Keratinocyte (primary cell): ENCODE data around the gene ESRRB. TPM values are rescaled to one million over a fixed set of nuclear protein-coding genes. Genes with fewer than 3 reads are reported as not detected.

Experiments used
- DNase-seq: peaks from one replicate; pipeline ENCODE4 v3.0.0-alpha.2; 2011; ENCODE audit warnings: low read depth, missing footprints, low spot score
- FAIRE-seq: peaks from 2 replicates; lab custom pipeline; 2011; peaks lifted over from hg19 to GRCh38; lab: Jason Lieb, UNC
- H2AFZ ChIP-seq: 2 replicates; pipeline ENCODE4 v1.6.0; 2012; ENCODE audit warnings: low read length, control low read depth, inconsistent platforms; ENCODE audit not compliant: control insufficient read depth
- H3K27ac ChIP-seq: 2 replicates; pipeline ENCODE4 v1.5.1; 2011; ENCODE audit warnings: low read length; ENCODE audit not compliant: control insufficient read depth, insufficient read depth
- H3K27me3 ChIP-seq: 3 replicates; pipeline ENCODE4 v1.6.0; 2011; ENCODE audit warnings: low read length; ENCODE audit not compliant: control insufficient read depth, insufficient read depth; ENCODE audit errors: extremely low read depth
- H3K36me3 ChIP-seq, 2 experiments: 2 replicates in 1 of 2; 3 replicates in 1 of 2; pipeline ENCODE4 v1.5.1; 2011; ENCODE audit warnings: low read length in 2 of 2, mild to moderate bottlenecking in 1 of 2; ENCODE audit not compliant: control insufficient read depth in 2 of 2, insufficient read depth in 2 of 2; ENCODE audit errors: extremely low read depth in 1 of 2
- H3K4me1 ChIP-seq: 3 replicates; pipeline ENCODE4 v1.5.1; 2011; ENCODE audit warnings: low read length; ENCODE audit not compliant: control insufficient read depth, insufficient read depth; ENCODE audit errors: extremely low read depth
- H3K4me2 ChIP-seq: 3 replicates; pipeline ENCODE4 v1.6.0; 2011; ENCODE audit warnings: low read depth, low read length; ENCODE audit not compliant: control insufficient read depth, insufficient read depth; ENCODE audit errors: extremely low read depth
- H3K4me3 ChIP-seq, 3 experiments: fragments of 200-600 bp in 1 of 3; sonication (generic) in 1 of 3; 2 replicates in 2 of 3; 3 replicates in 1 of 3; pipeline ENCODE4 v1.5.1; 2011 to 2016; ENCODE audit warnings: low read length in 3 of 3, mild to moderate bottlenecking in 3 of 3, control low read depth in 2 of 3, inconsistent platforms in 1 of 3, low read depth in 1 of 3, mixed read lengths in 1 of 3, mixed run types in 1 of 3, moderate library complexity in 1 of 3; ENCODE audit not compliant: control insufficient read depth in 2 of 3, insufficient read depth in 2 of 3; ENCODE audit errors: extremely low read depth in 1 of 3
- H3K79me2 ChIP-seq: 2 replicates; pipeline ENCODE4 v1.6.0; 2012; ENCODE audit warnings: low read length; ENCODE audit not compliant: control insufficient read depth, insufficient read depth
- H3K9ac ChIP-seq: 3 replicates; pipeline ENCODE4 v1.6.0; 2011; ENCODE audit warnings: low read length; ENCODE audit not compliant: control insufficient read depth, insufficient read depth; ENCODE audit errors: extremely low read depth
- H3K9me1 ChIP-seq: 3 replicates; pipeline ENCODE4 v1.6.0; 2011; ENCODE audit warnings: low read length; ENCODE audit not compliant: control insufficient read depth, insufficient read depth; ENCODE audit errors: extremely low read depth
- H3K9me3 ChIP-seq: 2 replicates; pipeline ENCODE4 v1.5.1; 2012; ENCODE audit warnings: low read depth, low read length; ENCODE audit not compliant: control insufficient read depth
- H4K20me1 ChIP-seq: 3 replicates; pipeline ENCODE4 v1.6.0; 2011; ENCODE audit warnings: low read length; ENCODE audit not compliant: control insufficient read depth, insufficient read depth; ENCODE audit errors: extremely low read depth
- CTCF ChIP-seq, 3 experiments: IDR thresholded peaks in 1 of 3; conservative IDR thresholded peaks in 1 of 3; optimal IDR thresholded peaks in 1 of 3; 2 replicates in 2 of 3; 3 replicates in 1 of 3; pipeline versions ENCODE3 to v1.5.1; 2011; ENCODE audit warnings: low read length in 3 of 3, mild to moderate bottlenecking in 3 of 3, moderate library complexity in 2 of 3, control low read depth in 1 of 3, inconsistent platforms in 1 of 3; ENCODE audit not compliant: insufficient read depth in 2 of 3; ENCODE audit errors: extremely low read depth in 1 of 3
- EZH2 ChIP-seq: IDR thresholded peaks from one replicate; pipeline ENCODE4 v1.6.1; 2012; ENCODE audit warnings: inconsistent platforms, mild to moderate bottlenecking, low read length, moderate library complexity
- dilution Hi-C: fragments of 300-500 bp; cut with MboI; formaldehyde crosslinking; loops from one replicate; pipeline ENCODE4 v1.7.0; 2020; ENCODE audit warnings: low sequenced_read_pairs; ENCODE audit not compliant: extremely low pct_ligation_motif_present
- polyA plus RNA-seq, 5 experiments: library from polyadenylated mRNA; depleted of rRNA in 3 of 5; stranded (reverse) in 3 of 5; stranded (forward) in 1 of 5; unstranded in 1 of 5; fragments of >200 nt; gene quantifications; 1 replicate in 1 of 5; 2 replicates in 3 of 5; 3 replicates in 1 of 5; pipeline versions ENCODE4 v1.2.1 to v1.2.3, GENCODE V29; 2011 to 2012; ENCODE audit warnings: missing spikeins in 2 of 5, low read depth in 1 of 5, low replicate concordance in 1 of 5

ESRRB gene
- polyA plus RNA-seq, 1 donor (not counting 4 experiments of a cell fraction or from before 2014, with no cell fraction given): 0.01 TPM

- FAIRE-seq (no peak), DNase-seq (no peak)
- no peak overlapping the region for H2AFZ ChIP-seq
- no peak overlapping the region for H3K4me2 ChIP-seq
- no peaks in the 10 kb centered on the region for H3K27me3 ChIP-seq
- H3K9ac ChIP-seq: no peak overlapping the region
- H4K20me1 ChIP-seq: no peaks in the 10 kb centered on the region
- no peaks in the 10 kb centered on the region for H3K36me3 ChIP-seq
- H3K79me2 ChIP-seq: no peaks in the 10 kb centered on the region
- H3K27ac ChIP-seq: no peak overlapping the region
- no peaks in the 10 kb centered on the region for H3K4me1 ChIP-seq
- TF ChIP-seq CTCF (optimal IDR thresholded peaks at IDR 0.05 in 1 of 3, IDR thresholded peaks at IDR 0.05 in 1 of 3, conservative IDR thresholded peaks at IDR 0.05 in 1 of 3; ENCODE audit: extremely low read depth in 1 of 3, insufficient read depth in 2 of 3, low read length in 3 of 3) (no peak), EZH2 (no peak)
- no peak overlapping the region for H3K4me3 ChIP-seq
- dilution Hi-C loops: no loop called here
- H3K9me1 ChIP-seq: no peaks in the 10 kb centered on the region
- no peaks in the 10 kb centered on the region for H3K9me3 ChIP-seq
Observed at GRCh38 chr14:76456891-76457586, 81.1 kb downstream of the ESRRB start.

- no peak for TF ChIP-seq EZH2
- TF ChIP-seq CTCF (optimal IDR thresholded peaks at IDR 0.05 in 1 of 3, IDR thresholded peaks at IDR 0.05 in 1 of 3, conservative IDR thresholded peaks at IDR 0.05 in 1 of 3; ENCODE audit: extremely low read depth in 1 of 3, insufficient read depth in 2 of 3, low read length in 3 of 3): no peak
- no peaks in the 10 kb centered on the region for H3K9me1 ChIP-seq
- FAIRE-seq (no peak), DNase-seq (no peak)
- H3K4me1 ChIP-seq: no peaks in the 10 kb centered on the region
- H3K27me3 ChIP-seq: no peaks in the 10 kb centered on the region
- no peaks in the 10 kb centered on the region for H4K20me1 ChIP-seq
- no peak overlapping the region for H3K4me3 ChIP-seq
- no peak overlapping the region for H3K4me2 ChIP-seq
- no peak overlapping the region for H2AFZ ChIP-seq
- H3K79me2 ChIP-seq: no peaks in the 10 kb centered on the region
- dilution Hi-C loops: no loop called here
- H3K36me3 ChIP-seq: no peaks in the 10 kb centered on the region
- H3K9ac ChIP-seq: no peak overlapping the region
- H3K27ac ChIP-seq: no peak overlapping the region
- no peaks in the 10 kb centered on the region for H3K9me3 ChIP-seq
Observed at GRCh38 chr14:76457841-76458240, 81.9 kb downstream of the ESRRB start.
